OCI-LY3 (cell line): ENCODE measurements around the gene SH2D4B.

ENCODE experiments used
- H2AFZ ChIP-seq: fragments of 200-600, 300-600 bp; shearing (Covaris generic); 2 replicates; pipeline ENCODE4 v1.6.0; 2014; ENCODE audit warnings: antibody characterized with exemption, low read depth, low read length
- H3K27ac ChIP-seq: fragments of 200-600, 300-600 bp; sonication (generic); 2 replicates; pipeline ENCODE4 v1.5.1; 2014; ENCODE audit warnings: mild to moderate bottlenecking, low read length, moderate library complexity, mixed read lengths
- H3K27me3 ChIP-seq: fragments of 200-600, 300-600 bp; sonication (generic); 2 replicates; pipeline ENCODE4 v1.6.1; 2014; ENCODE audit warnings: low read depth, low read length, mixed read lengths
- H3K36me3 ChIP-seq: fragments of 200-600, 300-600 bp; sonication (generic); replicated peaks from 2 replicates; pipeline ENCODE3; 2014; ENCODE audit warnings: low read depth, low read length, mixed read lengths
- H3K4me1 ChIP-seq: fragments of 300-600, 200-600 bp; sonication (generic); 2 replicates; pipeline ENCODE4 v1.6.1; 2014; ENCODE audit warnings: low read length, mixed read lengths
- H3K4me2 ChIP-seq: fragments of 200-600, 300-600 bp; sonication (generic); 2 replicates; pipeline ENCODE4 v1.6.1; 2014; ENCODE audit warnings: low read length, mixed read lengths
- H3K4me3 ChIP-seq: fragments of 300-600, 200-600 bp; sonication (generic); 2 replicates; pipeline ENCODE4 v1.5.1; 2014; ENCODE audit warnings: antibody characterized with exemption, mild to moderate bottlenecking, low read length, moderate library complexity
- H3K79me2 ChIP-seq: fragments of 300-600, 200-600 bp; shearing (Covaris generic); 2 replicates; pipeline ENCODE4 v1.6.1; 2014; ENCODE audit warnings: mild to moderate bottlenecking, low read length, mixed read lengths
- H3K9ac ChIP-seq: fragments of 300-600, 200-600 bp; shearing (Covaris generic); 2 replicates; pipeline ENCODE4 v1.6.0; 2014; ENCODE audit warnings: mild to moderate bottlenecking, low read length, moderate library complexity
- H3K9me3 ChIP-seq: fragments of 200-600, 300-600 bp; shearing (Covaris generic); 2 replicates; pipeline ENCODE4 v1.6.1; 2014; ENCODE audit warnings: low read length, mixed read lengths; ENCODE audit not compliant: insufficient read depth
- H4K20me1 ChIP-seq: fragments of 200-600, 300-600 bp; sonication (generic); 2 replicates; pipeline ENCODE4 v1.6.1; 2016; ENCODE audit warnings: low read length, mixed read lengths; ENCODE audit not compliant: insufficient read depth
- EZH2phosphoT487 ChIP-seq: fragments of 200-600 bp; shearing (Covaris generic); IDR thresholded peaks from 2 replicates; pipeline ENCODE4 v1.6.1; 2018; ENCODE audit warnings: antibody characterized with exemption, mixed run types, low read depth
- TF ChIP-seq, protein P1 (sequence below): fragments of 200-600, 300-600 bp; sonication (generic); IDR thresholded peaks from 2 replicates; pipeline ENCODE4 v1.5.1; 2014; ENCODE audit warnings: antibody characterized with exemption, low read length, low read depth

SH2D4B gene

DNA sequence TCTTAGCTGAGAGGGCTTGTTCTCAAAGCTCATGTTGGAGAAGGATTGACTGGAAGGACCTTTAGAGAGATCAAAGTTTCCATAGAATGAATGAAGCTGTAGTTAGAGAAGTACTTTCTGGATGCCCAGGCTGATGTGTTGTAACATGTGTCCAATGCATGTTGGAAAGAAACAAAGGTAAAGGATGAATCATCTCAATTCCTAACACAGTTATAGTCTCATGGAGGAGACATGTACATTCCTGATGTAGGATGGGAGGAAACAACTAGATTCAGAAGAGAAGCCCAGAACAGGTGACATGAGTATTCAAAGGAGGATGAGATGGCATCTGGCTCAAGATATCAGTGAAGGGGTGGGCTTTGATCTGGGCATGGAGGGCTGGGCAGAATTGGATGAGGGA is 152.7 kb downstream of the SH2D4B start:
- no peaks in the 10 kb centered on the region for H3K36me3 ChIP-seq

DNA sequence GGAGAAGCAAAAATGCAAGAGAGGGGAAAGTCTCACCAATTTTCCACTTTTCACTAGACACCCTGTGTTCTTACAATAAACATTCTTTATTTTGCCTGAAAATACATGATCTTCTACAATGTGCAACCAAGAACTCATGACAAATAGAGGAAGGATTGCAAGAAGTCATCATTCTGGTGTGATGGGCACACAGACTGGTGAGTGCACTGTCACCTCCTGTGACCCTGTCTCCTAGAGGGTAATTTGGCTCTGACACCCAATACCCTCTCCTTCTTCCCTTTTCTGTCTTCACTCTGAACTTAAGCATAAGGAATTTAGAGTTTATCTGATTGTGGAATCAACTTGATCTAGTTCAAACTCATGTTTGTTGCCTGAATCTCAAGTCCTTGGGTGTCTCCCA is 153.7 kb downstream of the SH2D4B start:
- Histone ChIP-seq H3K9ac (no peak overlapping the region), H3K36me3 (no peaks in the 10 kb centered on the region), H3K4me1 (0 out of 2 replicates have a peak, but pooled peaks cover 7% of the 10 kb centered on the region), H3K79me2 (no peaks in the 10 kb centered on the region), H2AFZ (no peak overlapping the region), H3K4me2 (no peak overlapping the region), H4K20me1 (no peaks in the 10 kb centered on the region), H3K27me3 (peaks cover 12% of the 10 kb centered on the region; the same call in 1 of the 2 replicates), H3K4me3 (no peak overlapping the region), H3K27ac (no peak overlapping the region), H3K9me3 (no peaks in the 10 kb centered on the region)
- TF ChIP-seq, protein P1, sequence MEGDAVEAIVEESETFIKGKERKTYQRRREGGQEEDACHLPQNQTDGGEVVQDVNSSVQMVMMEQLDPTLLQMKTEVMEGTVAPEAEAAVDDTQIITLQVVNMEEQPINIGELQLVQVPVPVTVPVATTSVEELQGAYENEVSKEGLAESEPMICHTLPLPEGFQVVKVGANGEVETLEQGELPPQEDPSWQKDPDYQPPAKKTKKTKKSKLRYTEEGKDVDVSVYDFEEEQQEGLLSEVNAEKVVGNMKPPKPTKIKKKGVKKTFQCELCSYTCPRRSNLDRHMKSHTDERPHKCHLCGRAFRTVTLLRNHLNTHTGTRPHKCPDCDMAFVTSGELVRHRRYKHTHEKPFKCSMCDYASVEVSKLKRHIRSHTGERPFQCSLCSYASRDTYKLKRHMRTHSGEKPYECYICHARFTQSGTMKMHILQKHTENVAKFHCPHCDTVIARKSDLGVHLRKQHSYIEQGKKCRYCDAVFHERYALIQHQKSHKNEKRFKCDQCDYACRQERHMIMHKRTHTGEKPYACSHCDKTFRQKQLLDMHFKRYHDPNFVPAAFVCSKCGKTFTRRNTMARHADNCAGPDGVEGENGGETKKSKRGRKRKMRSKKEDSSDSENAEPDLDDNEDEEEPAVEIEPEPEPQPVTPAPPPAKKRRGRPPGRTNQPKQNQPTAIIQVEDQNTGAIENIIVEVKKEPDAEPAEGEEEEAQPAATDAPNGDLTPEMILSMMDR: no peak
- TF ChIP-seq EZH2phosphoT487: no peak

More for the DNA sequence above, 152.7 kb downstream of the SH2D4B start:
- Histone ChIP-seq H3K79me2 (no peaks in the 10 kb centered on the region), H3K27ac (no peak overlapping the region), H3K4me1 (0 out of 2 replicates have a peak, but pooled peaks cover 7% of the 10 kb centered on the region), H4K20me1 (no peaks in the 10 kb centered on the region), H3K27me3 (peaks cover 12% of the 10 kb centered on the region; the same call in 1 of the 2 replicates), H3K4me2 (no peak overlapping the region), H2AFZ (no peak overlapping the region), H3K4me3 (no peak overlapping the region), H3K9me3 (no peaks in the 10 kb centered on the region), H3K9ac (no peak overlapping the region)
- TF ChIP-seq EZH2phosphoT487: no peak
- TF ChIP-seq, protein P1: no peak

DNA sequence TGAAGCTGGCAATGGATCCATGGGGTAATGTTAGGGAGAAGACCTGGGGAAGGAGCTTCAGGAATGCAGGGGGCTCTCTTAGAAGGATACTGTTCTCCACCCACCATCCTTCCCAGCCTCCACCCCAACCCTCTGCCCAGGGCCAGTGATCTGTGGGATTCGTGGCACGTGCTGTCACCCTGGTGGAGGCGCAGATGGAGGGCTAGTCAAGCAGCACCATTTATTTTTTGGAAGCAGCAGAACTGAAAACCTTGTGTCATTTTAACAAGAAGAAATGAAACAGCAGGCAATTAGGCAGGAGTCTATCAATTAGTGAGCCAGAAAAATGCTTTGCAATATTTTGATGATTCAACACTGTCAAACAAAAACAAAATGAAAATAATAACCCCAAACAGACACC is 155.9 kb downstream of the SH2D4B start:
- Histone ChIP-seq H3K4me2 (no peak overlapping the region), H3K9ac (no peak overlapping the region), H2AFZ (no peak overlapping the region), H3K27ac (no peak overlapping the region), H3K4me1 (0 out of 2 replicates have a peak, but pooled peaks cover 2% of the 10 kb centered on the region), H3K27me3 (peaks cover 12% of the 10 kb centered on the region; the same call in 1 of the 2 replicates), H3K4me3 (no peak overlapping the region), H4K20me1 (no peaks in the 10 kb centered on the region), H3K9me3 (no peaks in the 10 kb centered on the region), H3K36me3 (no peaks in the 10 kb centered on the region), H3K79me2 (no peaks in the 10 kb centered on the region)
- TF ChIP-seq, protein P1: no peak
- TF ChIP-seq EZH2phosphoT487: no peak

DNA sequence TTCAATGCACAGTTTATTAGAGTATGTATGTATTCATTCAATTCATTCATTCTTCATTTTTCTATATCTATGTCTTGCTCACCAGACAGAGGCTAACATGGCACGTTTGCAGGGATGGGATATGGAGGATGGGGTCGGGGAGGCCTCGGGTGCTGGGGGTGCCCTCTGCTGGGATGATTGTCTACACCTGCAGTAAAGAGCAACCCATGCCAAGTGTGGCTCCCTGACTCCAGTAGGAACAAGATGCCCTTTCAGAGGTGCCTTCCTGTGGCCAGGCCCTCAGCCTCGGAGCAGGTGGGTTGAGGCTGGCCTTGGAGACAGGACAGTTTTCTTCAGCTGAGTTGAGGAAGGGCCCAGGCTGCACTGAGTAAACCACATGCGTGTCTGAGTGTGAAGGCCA is 157.2 kb downstream of the SH2D4B start:
- Histone ChIP-seq H3K4me1 (0 out of 2 replicates have a peak, but pooled peaks cover 2% of the 10 kb centered on the region), H3K36me3 (no peaks in the 10 kb centered on the region), H3K4me3 (no peak overlapping the region), H3K9me3 (no peaks in the 10 kb centered on the region), H3K79me2 (no peaks in the 10 kb centered on the region), H3K27ac (no peak overlapping the region), H3K27me3 (peaks cover 12% of the 10 kb centered on the region; the same call in 1 of the 2 replicates), H3K4me2 (no peak overlapping the region), H2AFZ (no peak overlapping the region), H4K20me1 (no peaks in the 10 kb centered on the region), H3K9ac (no peak overlapping the region)
- TF ChIP-seq, protein P1: 0 out of 2 replicates have a peak, but pooled peaks have one; percentile 7
- no peak for TF ChIP-seq EZH2phosphoT487
